ENCODE measurements around the gene SETD6. TPM values are rescaled to one million over a fixed set of nuclear protein-coding genes. Genes with fewer than 3 reads are reported as not detected.

SETD6 gene
- total and polyA plus RNA-seq, 2 of the 8 experiments (the other 6 are each of a cell fraction or from before 2014, with no cell fraction given) = 25.3 to 40.5 TPM

DNA sequence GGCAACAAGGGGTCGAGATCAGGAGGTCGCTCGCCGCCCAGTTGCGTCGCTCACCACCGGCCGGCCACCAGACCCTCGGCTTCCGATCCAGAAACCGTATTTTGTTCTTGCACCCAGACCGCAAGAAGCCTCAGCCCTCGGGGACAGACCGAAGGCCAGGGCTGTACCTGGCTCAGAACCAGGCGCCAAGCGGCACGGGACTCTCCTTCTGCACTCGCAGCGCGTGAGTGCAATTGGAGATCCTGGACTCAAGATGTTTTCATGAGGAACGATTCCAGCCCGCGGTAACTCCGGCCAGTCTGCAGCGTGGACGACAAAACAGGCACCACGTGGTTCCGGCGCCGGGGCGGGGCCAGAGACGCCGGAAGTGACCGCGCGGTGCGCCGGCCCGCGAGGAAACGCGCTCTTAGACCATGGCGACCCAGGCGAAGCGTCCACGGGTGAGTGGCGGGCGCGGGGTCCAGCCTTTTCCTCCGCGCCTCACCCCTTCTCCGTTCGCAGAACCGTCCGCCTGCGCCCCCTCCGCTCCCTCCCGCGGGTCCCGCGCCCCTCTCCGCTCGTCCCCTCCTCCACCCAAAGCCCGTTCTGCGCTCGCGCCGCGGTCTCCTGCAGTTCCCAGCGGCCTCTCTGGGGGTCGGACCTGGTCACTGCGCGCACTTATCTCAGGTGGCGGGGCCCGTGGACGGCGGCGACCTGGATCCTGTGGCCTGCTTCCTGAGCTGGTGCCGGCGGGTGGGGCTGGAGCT is at the start of gene SETD6 (continued):
- TF ChIP-seq, protein P1, sequence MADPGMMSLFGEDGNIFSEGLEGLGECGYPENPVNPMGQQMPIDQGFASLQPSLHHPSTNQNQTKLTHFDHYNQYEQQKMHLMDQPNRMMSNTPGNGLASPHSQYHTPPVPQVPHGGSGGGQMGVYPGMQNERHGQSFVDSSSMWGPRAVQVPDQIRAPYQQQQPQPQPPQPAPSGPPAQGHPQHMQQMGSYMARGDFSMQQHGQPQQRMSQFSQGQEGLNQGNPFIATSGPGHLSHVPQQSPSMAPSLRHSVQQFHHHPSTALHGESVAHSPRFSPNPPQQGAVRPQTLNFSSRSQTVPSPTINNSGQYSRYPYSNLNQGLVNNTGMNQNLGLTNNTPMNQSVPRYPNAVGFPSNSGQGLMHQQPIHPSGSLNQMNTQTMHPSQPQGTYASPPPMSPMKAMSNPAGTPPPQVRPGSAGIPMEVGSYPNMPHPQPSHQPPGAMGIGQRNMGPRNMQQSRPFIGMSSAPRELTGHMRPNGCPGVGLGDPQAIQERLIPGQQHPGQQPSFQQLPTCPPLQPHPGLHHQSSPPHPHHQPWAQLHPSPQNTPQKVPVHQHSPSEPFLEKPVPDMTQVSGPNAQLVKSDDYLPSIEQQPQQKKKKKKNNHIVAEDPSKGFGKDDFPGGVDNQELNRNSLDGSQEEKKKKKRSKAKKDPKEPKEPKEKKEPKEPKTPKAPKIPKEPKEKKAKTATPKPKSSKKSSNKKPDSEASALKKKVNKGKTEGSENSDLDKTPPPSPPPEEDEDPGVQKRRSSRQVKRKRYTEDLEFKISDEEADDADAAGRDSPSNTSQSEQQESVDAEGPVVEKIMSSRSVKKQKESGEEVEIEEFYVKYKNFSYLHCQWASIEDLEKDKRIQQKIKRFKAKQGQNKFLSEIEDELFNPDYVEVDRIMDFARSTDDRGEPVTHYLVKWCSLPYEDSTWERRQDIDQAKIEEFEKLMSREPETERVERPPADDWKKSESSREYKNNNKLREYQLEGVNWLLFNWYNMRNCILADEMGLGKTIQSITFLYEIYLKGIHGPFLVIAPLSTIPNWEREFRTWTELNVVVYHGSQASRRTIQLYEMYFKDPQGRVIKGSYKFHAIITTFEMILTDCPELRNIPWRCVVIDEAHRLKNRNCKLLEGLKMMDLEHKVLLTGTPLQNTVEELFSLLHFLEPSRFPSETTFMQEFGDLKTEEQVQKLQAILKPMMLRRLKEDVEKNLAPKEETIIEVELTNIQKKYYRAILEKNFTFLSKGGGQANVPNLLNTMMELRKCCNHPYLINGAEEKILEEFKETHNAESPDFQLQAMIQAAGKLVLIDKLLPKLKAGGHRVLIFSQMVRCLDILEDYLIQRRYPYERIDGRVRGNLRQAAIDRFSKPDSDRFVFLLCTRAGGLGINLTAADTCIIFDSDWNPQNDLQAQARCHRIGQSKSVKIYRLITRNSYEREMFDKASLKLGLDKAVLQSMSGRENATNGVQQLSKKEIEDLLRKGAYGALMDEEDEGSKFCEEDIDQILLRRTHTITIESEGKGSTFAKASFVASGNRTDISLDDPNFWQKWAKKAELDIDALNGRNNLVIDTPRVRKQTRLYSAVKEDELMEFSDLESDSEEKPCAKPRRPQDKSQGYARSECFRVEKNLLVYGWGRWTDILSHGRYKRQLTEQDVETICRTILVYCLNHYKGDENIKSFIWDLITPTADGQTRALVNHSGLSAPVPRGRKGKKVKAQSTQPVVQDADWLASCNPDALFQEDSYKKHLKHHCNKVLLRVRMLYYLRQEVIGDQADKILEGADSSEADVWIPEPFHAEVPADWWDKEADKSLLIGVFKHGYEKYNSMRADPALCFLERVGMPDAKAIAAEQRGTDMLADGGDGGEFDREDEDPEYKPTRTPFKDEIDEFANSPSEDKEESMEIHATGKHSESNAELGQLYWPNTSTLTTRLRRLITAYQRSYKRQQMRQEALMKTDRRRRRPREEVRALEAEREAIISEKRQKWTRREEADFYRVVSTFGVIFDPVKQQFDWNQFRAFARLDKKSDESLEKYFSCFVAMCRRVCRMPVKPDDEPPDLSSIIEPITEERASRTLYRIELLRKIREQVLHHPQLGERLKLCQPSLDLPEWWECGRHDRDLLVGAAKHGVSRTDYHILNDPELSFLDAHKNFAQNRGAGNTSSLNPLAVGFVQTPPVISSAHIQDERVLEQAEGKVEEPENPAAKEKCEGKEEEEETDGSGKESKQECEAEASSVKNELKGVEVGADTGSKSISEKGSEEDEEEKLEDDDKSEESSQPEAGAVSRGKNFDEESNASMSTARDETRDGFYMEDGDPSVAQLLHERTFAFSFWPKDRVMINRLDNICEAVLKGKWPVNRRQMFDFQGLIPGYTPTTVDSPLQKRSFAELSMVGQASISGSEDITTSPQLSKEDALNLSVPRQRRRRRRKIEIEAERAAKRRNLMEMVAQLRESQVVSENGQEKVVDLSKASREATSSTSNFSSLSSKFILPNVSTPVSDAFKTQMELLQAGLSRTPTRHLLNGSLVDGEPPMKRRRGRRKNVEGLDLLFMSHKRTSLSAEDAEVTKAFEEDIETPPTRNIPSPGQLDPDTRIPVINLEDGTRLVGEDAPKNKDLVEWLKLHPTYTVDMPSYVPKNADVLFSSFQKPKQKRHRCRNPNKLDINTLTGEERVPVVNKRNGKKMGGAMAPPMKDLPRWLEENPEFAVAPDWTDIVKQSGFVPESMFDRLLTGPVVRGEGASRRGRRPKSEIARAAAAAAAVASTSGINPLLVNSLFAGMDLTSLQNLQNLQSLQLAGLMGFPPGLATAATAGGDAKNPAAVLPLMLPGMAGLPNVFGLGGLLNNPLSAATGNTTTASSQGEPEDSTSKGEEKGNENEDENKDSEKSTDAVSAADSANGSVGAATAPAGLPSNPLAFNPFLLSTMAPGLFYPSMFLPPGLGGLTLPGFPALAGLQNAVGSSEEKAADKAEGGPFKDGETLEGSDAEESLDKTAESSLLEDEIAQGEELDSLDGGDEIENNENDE (IDR thresholded peaks at IDR 0.05; ENCODE audit: insufficient replicate concordance, low read length) = no peak
- TF ChIP-seq CBX5 (IDR thresholded peaks at IDR 0.05; ENCODE audit: low read depth, low read length) = no peak
- no peak for TF ChIP-seq TEAD4 (IDR thresholded peaks at IDR 0.05; ENCODE audit: low read depth, low read length)
- peak; percentile 23; the same call in 1 of the 2 replicates for TF ChIP-seq GABPA (IDR thresholded peaks at IDR 0.05; ENCODE audit: borderline replicate concordance, insufficient read depth, low read length)
- TF ChIP-seq SAP30 (IDR thresholded peaks at IDR 0.05; ENCODE audit: insufficient read depth, insufficient replicate concordance, low read length) = no peak
- TF ChIP-seq SP4 (IDR thresholded peaks at IDR 0.05; ENCODE audit: low read length) = no peak; the same call in 1 of the 2 replicates
- TF ChIP-seq, protein P2, sequence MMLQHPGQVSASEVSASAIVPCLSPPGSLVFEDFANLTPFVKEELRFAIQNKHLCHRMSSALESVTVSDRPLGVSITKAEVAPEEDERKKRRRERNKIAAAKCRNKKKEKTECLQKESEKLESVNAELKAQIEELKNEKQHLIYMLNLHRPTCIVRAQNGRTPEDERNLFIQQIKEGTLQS (IDR thresholded peaks at IDR 0.05; ENCODE audit: insufficient read depth, low read depth, low read length) = 0 out of 2 replicates have a peak, but pooled peaks have one; percentile 3
- no peak for TF ChIP-seq JUN (IDR thresholded peaks at IDR 0.05; ENCODE audit: low read depth, low read length)
- no peak for TF ChIP-seq CTBP2 (IDR thresholded peaks at IDR 0.05; ENCODE audit: borderline replicate concordance, insufficient read depth, insufficient read length, low read length)
